Measurements from ENCODE around the gene UST. TPM values are rescaled to one million over a fixed set of nuclear protein-coding genes. Genes with fewer than 3 reads are reported as not detected.

UST gene
- polyA plus RNA-seq, 1 donor (not counting 4 experiments of a cell fraction or from before 2014, with no cell fraction given), result 6.1 TPM

- dilution Hi-C loops (cut with MboI; ENCODE audit: extremely low pct_ligation_motif_present, low sequenced_read_pairs), result no loop called here
- no peak overlapping the region for H3K4me3 ChIP-seq (ENCODE audit: control insufficient read depth in 2 of 3, extremely low read depth in 1 of 3, insufficient read depth in 2 of 3, low read depth in 1 of 3, low read length in 3 of 3)
- no peak overlapping the region for H3K9ac ChIP-seq (ENCODE audit: control insufficient read depth, extremely low read depth, insufficient read depth, low read length)
- H3K4me1 ChIP-seq (ENCODE audit: control insufficient read depth, extremely low read depth, insufficient read depth, low read length), result no peaks in the 10 kb centered on the region
- no peak for TF ChIP-seq CTCF (optimal IDR thresholded peaks at IDR 0.05 in 1 of 3, IDR thresholded peaks at IDR 0.05 in 1 of 3, conservative IDR thresholded peaks at IDR 0.05 in 1 of 3; ENCODE audit: extremely low read depth in 1 of 3, insufficient read depth in 2 of 3, low read length in 3 of 3)
- no peak for TF ChIP-seq EZH2 (IDR thresholded peaks at IDR 0.05; ENCODE audit: low read length)
- no peaks in the 10 kb centered on the region for H3K9me1 ChIP-seq (ENCODE audit: control insufficient read depth, extremely low read depth, insufficient read depth, low read length)
- FAIRE-seq (no peak), DNase-seq (ENCODE audit: low read depth, low spot score) (no peak)
- no peak overlapping the region for H3K4me2 ChIP-seq (ENCODE audit: control insufficient read depth, extremely low read depth, insufficient read depth, low read depth, low read length)
- no peak overlapping the region for H3K27ac ChIP-seq (ENCODE audit: control insufficient read depth, insufficient read depth, low read length)
- no peaks in the 10 kb centered on the region for H3K79me2 ChIP-seq (ENCODE audit: control insufficient read depth, insufficient read depth, low read length)
- H3K36me3 ChIP-seq (ENCODE audit: control insufficient read depth in 2 of 2, extremely low read depth in 1 of 2, insufficient read depth in 2 of 2, low read length in 2 of 2), result no peaks in the 10 kb centered on the region
- H2AFZ ChIP-seq (ENCODE audit: control insufficient read depth, low read length), result no peak overlapping the region
- no peaks in the 10 kb centered on the region for H4K20me1 ChIP-seq (ENCODE audit: control insufficient read depth, extremely low read depth, insufficient read depth, low read length)
- no peaks in the 10 kb centered on the region for H3K9me3 ChIP-seq (ENCODE audit: control insufficient read depth, low read depth, low read length)
- H3K27me3 ChIP-seq (ENCODE audit: control insufficient read depth, extremely low read depth, insufficient read depth, low read length), result no peaks in the 10 kb centered on the region
Observed at GRCh38 chr6:148981515-148981914, 234.7 kb downstream of the UST start.

DNA sequence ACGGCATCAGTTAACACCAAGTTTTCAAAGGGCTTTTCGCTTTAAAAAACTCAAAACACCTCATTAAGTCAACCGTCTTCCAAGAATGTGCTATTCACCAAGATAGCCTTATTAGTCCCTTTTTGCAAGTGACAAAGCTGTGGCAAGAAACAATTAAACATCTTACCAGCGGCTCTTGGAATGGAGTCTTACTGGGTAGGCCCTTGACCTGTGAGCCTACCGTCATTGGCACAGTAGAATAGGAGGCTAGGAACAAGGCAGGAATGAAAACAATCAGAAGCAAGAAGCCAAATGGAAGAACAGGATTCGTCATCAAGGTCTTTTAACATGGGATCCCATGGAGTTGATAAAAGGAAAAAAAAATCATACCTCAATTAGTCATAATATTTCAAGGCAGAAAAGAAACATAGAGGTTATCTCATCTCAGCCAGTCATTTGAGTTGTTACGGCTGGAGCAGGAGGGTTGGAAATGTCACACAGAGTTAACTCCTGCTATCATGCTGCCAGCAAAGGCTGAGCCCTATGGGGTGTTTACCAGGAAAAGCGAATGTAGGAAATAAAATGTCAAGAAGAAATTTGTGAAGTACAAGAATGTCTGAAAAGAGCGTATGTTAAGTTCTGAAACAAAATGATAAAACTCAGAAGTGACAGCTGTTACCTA lies 236.4 kb downstream of the UST start:
- Histone ChIP-seq H3K9ac (ENCODE audit: control insufficient read depth, extremely low read depth, insufficient read depth, low read length) (no peak overlapping the region), H3K79me2 (ENCODE audit: control insufficient read depth, insufficient read depth, low read length) (no peaks in the 10 kb centered on the region), H4K20me1 (ENCODE audit: control insufficient read depth, extremely low read depth, insufficient read depth, low read length) (no peaks in the 10 kb centered on the region), H2AFZ (ENCODE audit: control insufficient read depth, low read length) (no peak overlapping the region), H3K4me1 (ENCODE audit: control insufficient read depth, extremely low read depth, insufficient read depth, low read length) (no peaks in the 10 kb centered on the region), H3K4me2 (ENCODE audit: control insufficient read depth, extremely low read depth, insufficient read depth, low read depth, low read length) (no peak overlapping the region), H3K4me3 (ENCODE audit: control insufficient read depth in 2 of 3, extremely low read depth in 1 of 3, insufficient read depth in 2 of 3, low read depth in 1 of 3, low read length in 3 of 3) (no peak overlapping the region), H3K36me3 (ENCODE audit: control insufficient read depth in 2 of 2, extremely low read depth in 1 of 2, insufficient read depth in 2 of 2, low read length in 2 of 2) (no peaks in the 10 kb centered on the region), H3K9me3 (ENCODE audit: control insufficient read depth, low read depth, low read length) (no peaks in the 10 kb centered on the region), H3K27me3 (ENCODE audit: control insufficient read depth, extremely low read depth, insufficient read depth, low read length) (no peaks in the 10 kb centered on the region), H3K9me1 (ENCODE audit: control insufficient read depth, extremely low read depth, insufficient read depth, low read length) (no peaks in the 10 kb centered on the region), H3K27ac (ENCODE audit: control insufficient read depth, insufficient read depth, low read length) (no peak overlapping the region)
- dilution Hi-C loops (cut with MboI; ENCODE audit: extremely low pct_ligation_motif_present, low sequenced_read_pairs), result no loop called here
- no peak for TF ChIP-seq EZH2 (IDR thresholded peaks at IDR 0.05; ENCODE audit: low read length)
- TF ChIP-seq CTCF (optimal IDR thresholded peaks at IDR 0.05 in 1 of 3, IDR thresholded peaks at IDR 0.05 in 1 of 3, conservative IDR thresholded peaks at IDR 0.05 in 1 of 3; ENCODE audit: extremely low read depth in 1 of 3, insufficient read depth in 2 of 3, low read length in 3 of 3), result no peak
- no peak for FAIRE-seq
- DNase-seq (ENCODE audit: low read depth, low spot score), result no peak
